H1 (cell line): Measurements from ENCODE around the gene KIF26B. TPM values are rescaled to one million over a fixed set of nuclear protein-coding genes. Genes with fewer than 3 reads are reported as not detected.
"Not testable (repeated sequence)": the region's sequence is repeated elsewhere in the genome, so short reads cannot be mapped to it uniquely, and the experiment has no call there.

Experiments used
- CTCF ChIA-PET: fragments of 300-600 bp; sonication (Branson Sonifier 250); formaldehyde crosslinking; loops from one replicate; lab custom pipeline; 2021; ENCODE audit not compliant: partially characterized antibody; lab: Charles Lee
- POLR2A ChIA-PET: fragments of 300-600 bp; sonication (Branson Sonifier 250); formaldehyde crosslinking; loops from one replicate; lab custom pipeline; 2021; ENCODE audit warnings: inconsistent platforms; ENCODE audit not compliant: partially characterized antibody; lab: Charles Lee
- DNase-seq, 2 experiments: peaks; one replicate each; pipeline versions ENCODE4 v3.0.0 to v3.0.0-alpha.2; 2010 to 2022; ENCODE audit warnings: low spot score in 2 of 2, low read depth in 1 of 2, mixed read lengths in 1 of 2
- FAIRE-seq: peaks from 2 replicates; lab custom pipeline; 2011; peaks lifted over from hg19 to GRCh38; lab: Jason Lieb, UNC
- H2AFZ ChIP-seq: 2 replicates; pipeline ENCODE4 v1.8.1; 2012; ENCODE audit warnings: low read length, inconsistent platforms
- H2AK5ac ChIP-seq: 2 replicates; pipeline ENCODE4 v1.6.1; 2013; ENCODE audit warnings: low read depth, low read length
- H2BK120ac ChIP-seq: replicated peaks from 2 replicates; pipeline ENCODE3; 2013; ENCODE audit warnings: low read depth, low read length, inconsistent platforms
- H2BK12ac ChIP-seq: 2 replicates; pipeline ENCODE4 v1.6.1; 2013; ENCODE audit warnings: low read depth, low read length
- H2BK15ac ChIP-seq: 2 replicates; pipeline ENCODE4 v1.6.1; 2013; ENCODE audit warnings: low read length
- H2BK20ac ChIP-seq: 2 replicates; pipeline ENCODE4 v1.6.1; 2013; ENCODE audit warnings: low read length
- H2BK5ac ChIP-seq: 2 replicates; pipeline ENCODE4 v1.6.1; 2013; ENCODE audit warnings: low read depth, low read length
- H3K14ac ChIP-seq: 2 replicates; pipeline ENCODE4 v1.6.1; 2013; ENCODE audit warnings: inconsistent platforms; ENCODE audit not compliant: insufficient read length
- H3K18ac ChIP-seq: 2 replicates; pipeline ENCODE4 v1.6.1; 2013; ENCODE audit warnings: low read length; ENCODE audit errors: extremely low read depth
- H3K23ac ChIP-seq: 2 replicates; pipeline ENCODE4 v1.6.1; 2013; ENCODE audit warnings: inconsistent platforms; ENCODE audit not compliant: insufficient read length
- H3K23me2 ChIP-seq: 2 replicates; pipeline ENCODE4 v1.6.1; 2013; ENCODE audit warnings: low read depth, low read length
- H3K27ac ChIP-seq: 2 replicates; pipeline ENCODE4 v1.6.1; 2011; ENCODE audit warnings: low read depth, low read length, inconsistent platforms
- H3K27me3 ChIP-seq, 4 experiments: replicated peaks in 1 of 4; 1 replicate in 1 of 4; 2 replicates in 3 of 4; pipeline versions ENCODE4 v1.6.1 to v1.8.1; 2011 to 2013; ENCODE audit warnings: low read length in 3 of 4, mild to moderate bottlenecking in 3 of 4, inconsistent platforms in 2 of 4, mixed read lengths in 2 of 4, moderate library complexity in 1 of 4; ENCODE audit not compliant: control insufficient read depth in 3 of 4, insufficient read depth in 3 of 4; ENCODE audit errors: extremely low read depth in 1 of 4
- H3K36me3 ChIP-seq, 4 experiments: 2 replicates each; pipeline versions ENCODE4 v1.6.1 to v1.8.1; 2011 to 2013; ENCODE audit warnings: mild to moderate bottlenecking in 4 of 4, low read length in 3 of 4, moderate library complexity in 2 of 4, control low read depth in 1 of 4, inconsistent platforms in 1 of 4; ENCODE audit not compliant: insufficient read depth in 4 of 4, control insufficient read depth in 2 of 4
- H3K4ac ChIP-seq: replicated peaks from 2 replicates; pipeline ENCODE3; 2013; ENCODE audit warnings: low read length, low read depth, mixed read lengths, inconsistent platforms; ENCODE audit not compliant: insufficient read length
- H3K4me1 ChIP-seq, 4 experiments: replicated peaks in 1 of 4; 1 replicate in 1 of 4; 2 replicates in 3 of 4; pipeline versions ENCODE4 v1.6.1 to v1.8.1; 2011 to 2013; ENCODE audit warnings: low read length in 3 of 4, inconsistent platforms in 2 of 4, mixed read lengths in 1 of 4; ENCODE audit not compliant: insufficient read depth in 4 of 4, control insufficient read depth in 3 of 4
- H3K4me2 ChIP-seq, 2 experiments: 2 replicates each; pipeline versions ENCODE4 v1.6.1 to v1.8.1; 2011 to 2013; ENCODE audit warnings: low read depth in 2 of 2, low read length in 2 of 2, control low read depth in 1 of 2, inconsistent platforms in 1 of 2, mild to moderate bottlenecking in 1 of 2; ENCODE audit not compliant: insufficient read depth in 1 of 2
- H3K4me3 ChIP-seq, 4 experiments: fragments of 200-600, 300-600 bp in 1 of 4; sonication (generic), shearing (Covaris generic), sonication (Bioruptor Twin) in 1 of 4; 2 replicates each; pipeline versions ENCODE4 v1.5.1 to v1.8.1; 2011 to 2016; ENCODE audit warnings: low read length in 4 of 4, low read depth in 3 of 4, control low read depth in 2 of 4, inconsistent platforms in 2 of 4, mild to moderate bottlenecking in 2 of 4, mixed read lengths in 1 of 4, moderate library complexity in 1 of 4; ENCODE audit not compliant: insufficient read depth in 2 of 4; ENCODE audit errors: extremely low read depth in 1 of 4
- H3K56ac ChIP-seq: replicated peaks from 2 replicates; pipeline ENCODE3; 2013; ENCODE audit warnings: low read depth, mild to moderate bottlenecking, mixed read lengths, low read length, inconsistent platforms; ENCODE audit not compliant: insufficient read length
- H3K79me1 ChIP-seq: 2 replicates; pipeline ENCODE4 v1.6.1; 2013; ENCODE audit warnings: low read depth, low read length, control low read depth
- H3K79me2 ChIP-seq, 2 experiments: 2 replicates each; pipeline versions ENCODE4 v1.6.1 to v1.8.1; 2012 to 2013; ENCODE audit warnings: low read length in 2 of 2, mild to moderate bottlenecking in 2 of 2, inconsistent platforms in 1 of 2; ENCODE audit not compliant: insufficient read depth in 2 of 2, control insufficient read depth in 1 of 2
- H3K9ac ChIP-seq, 4 experiments: replicated peaks in 1 of 4; 1 replicate in 1 of 4; 2 replicates in 3 of 4; pipeline versions ENCODE4 v1.6.1 to v1.8.1; 2011 to 2013; ENCODE audit warnings: low read depth in 3 of 4, low read length in 3 of 4, control low read depth in 2 of 4, mild to moderate bottlenecking in 2 of 4, moderate library complexity in 2 of 4, inconsistent platforms in 1 of 4; ENCODE audit errors: extremely low read depth in 1 of 4
- H3K9me3 ChIP-seq, 2 experiments: 2 replicates each; pipeline versions ENCODE4 v1.6.1 to v1.8.1; 2012 to 2013; ENCODE audit warnings: mild to moderate bottlenecking in 2 of 2, moderate library complexity in 2 of 2, control low read depth in 1 of 2, inconsistent platforms in 1 of 2, low read depth in 1 of 2, low read length in 1 of 2, mixed read lengths in 1 of 2; ENCODE audit not compliant: insufficient read depth in 2 of 2
- H4K20me1 ChIP-seq, 2 experiments: replicated peaks in 1 of 2; 2 replicates each; pipeline versions ENCODE3 to v1.8.1; 2011 to 2013; ENCODE audit warnings: inconsistent platforms in 2 of 2, low read length in 2 of 2, mild to moderate bottlenecking in 1 of 2; ENCODE audit not compliant: insufficient read depth in 2 of 2, control insufficient read depth in 1 of 2
- H4K5ac ChIP-seq: 2 replicates; pipeline ENCODE4 v1.6.1; 2013; ENCODE audit warnings: low read length, low read depth, mixed read lengths, inconsistent platforms; ENCODE audit not compliant: insufficient read length
- H4K8ac ChIP-seq: 2 replicates; pipeline ENCODE4 v1.8.0; 2013; ENCODE audit warnings: mild to moderate bottlenecking, moderate library complexity, low read length, inconsistent platforms; ENCODE audit not compliant: insufficient read depth; ENCODE audit errors: extremely low read depth
- H4K91ac ChIP-seq: replicated peaks from 2 replicates; pipeline ENCODE3; 2013; ENCODE audit warnings: low read length, mixed read lengths, inconsistent platforms; ENCODE audit not compliant: insufficient read length
- WGBS, 2 experiments: shearing (Covaris generic) in 1 of 2; methylation state at CpG; one replicate each; pipeline versions ENCODE4 v1.1.6 to v1.1.7; 2013 to 2015; ENCODE audit warnings: low lambda C conversion rate in 2 of 2, mixed read lengths in 2 of 2, inconsistent platforms in 1 of 2, low coverage in 1 of 2, missing lambda C conversion rate in 1 of 2; ENCODE audit not compliant: insufficient replicate concordance in 2 of 2, insufficient coverage in 1 of 2, insufficient read length in 1 of 2; ENCODE audit errors: extremely low coverage in 1 of 2, missing lambda C conversion rate in 1 of 2; 5-methylcytosine and 5-hydroxymethylcytosine counted together
- polyA plus RNA-seq, 7 experiments: library from polyadenylated mRNA; depleted of rRNA in 3 of 7; stranded (reverse) in 5 of 7; unstranded in 2 of 7; fragments of >200 nt in 5 of 7; fragments of 200-250 nt in 2 of 7; gene quantifications; 1 replicate in 5 of 7; 2 replicates in 1 of 7; 4 replicates in 1 of 7; pipeline versions ENCODE4 v1.2.1 to v1.2.3, GENCODE V29; 2011 to 2013; ENCODE audit warnings: missing spikeins in 2 of 7, mixed read lengths in 2 of 7
- total RNA-seq: library from RNA; stranded (reverse); fragmentation: NEBNext Ultra II Directional; extraction: Animal tissue kit (Norgen Biotek cat#: 25700); gene quantifications from 2 replicates; pipeline ENCODE4 v1.2.1, GENCODE V29; 2021

KIF26B gene
- total and polyA plus RNA-seq, 2 of the 8 experiments (the other 6 are each of a cell fraction or from before 2014, with no cell fraction given): 0.06 to 0.28 TPM

- 91% methylated on average over 1 of the region's 3 CpGs; no CpG with 5 or more reads in 1 of the 2 experiments for WGBS, 2 experiments
These were observed 573.2 kb downstream of the KIF26B start for GRCh38 chr1:245728035-245728434.

More at GRCh38 chr1:245728035-245728434, 573.2 kb downstream of the KIF26B start:
- H3K14ac ChIP-seq, H3K56ac ChIP-seq, H3K18ac ChIP-seq, H3K4me2 ChIP-seq, CTCF ChIA-PET, H3K9ac ChIP-seq, H2BK20ac ChIP-seq, DNase-seq, H3K79me2 ChIP-seq, H4K5ac ChIP-seq, H3K23ac ChIP-seq, H3K9me3 ChIP-seq, H2AFZ ChIP-seq, H2BK12ac ChIP-seq, H3K4me1 ChIP-seq, H2BK120ac ChIP-seq, H2AK5ac ChIP-seq, H3K79me1 ChIP-seq, H3K23me2 ChIP-seq, H3K4ac ChIP-seq, H4K91ac ChIP-seq, POLR2A ChIA-PET, H3K36me3 ChIP-seq, H4K20me1 ChIP-seq, H2BK15ac ChIP-seq, FAIRE-seq, H3K27ac ChIP-seq, H2BK5ac ChIP-seq, H3K27me3 ChIP-seq, H3K4me3 ChIP-seq, H4K8ac ChIP-seq: not testable (repeated sequence)
